H1 (cell line): ENCODE measurements around the gene NCAPD2. TPM values are rescaled to one million over a fixed set of nuclear protein-coding genes. Genes with fewer than 3 reads are reported as not detected.

Source experiments
- CTCF ChIA-PET: fragments of 300-600 bp; sonication (Branson Sonifier 250); formaldehyde crosslinking; loops from one replicate; lab custom pipeline; 2021; ENCODE audit not compliant: partially characterized antibody; lab: Charles Lee
- POLR2A ChIA-PET: fragments of 300-600 bp; sonication (Branson Sonifier 250); formaldehyde crosslinking; loops from one replicate; lab custom pipeline; 2021; ENCODE audit warnings: inconsistent platforms; ENCODE audit not compliant: partially characterized antibody; lab: Charles Lee
- DNase-seq, 2 experiments: peaks; one replicate each; pipeline versions ENCODE4 v3.0.0 to v3.0.0-alpha.2; 2010 to 2022; ENCODE audit warnings: low spot score in 2 of 2, low read depth in 1 of 2, mixed read lengths in 1 of 2
- FAIRE-seq: peaks from 2 replicates; lab custom pipeline; 2011; peaks lifted over from hg19 to GRCh38; lab: Jason Lieb, UNC
- H2AFZ ChIP-seq: 2 replicates; pipeline ENCODE4 v1.8.1; 2012; ENCODE audit warnings: low read length, inconsistent platforms
- H2AK5ac ChIP-seq: 2 replicates; pipeline ENCODE4 v1.6.1; 2013; ENCODE audit warnings: low read depth, low read length
- H2BK120ac ChIP-seq: replicated peaks from 2 replicates; pipeline ENCODE3; 2013; ENCODE audit warnings: low read depth, low read length, inconsistent platforms
- H2BK12ac ChIP-seq: 2 replicates; pipeline ENCODE4 v1.6.1; 2013; ENCODE audit warnings: low read depth, low read length
- H2BK15ac ChIP-seq: 2 replicates; pipeline ENCODE4 v1.6.1; 2013; ENCODE audit warnings: low read length
- H2BK20ac ChIP-seq: 2 replicates; pipeline ENCODE4 v1.6.1; 2013; ENCODE audit warnings: low read length
- H2BK5ac ChIP-seq: 2 replicates; pipeline ENCODE4 v1.6.1; 2013; ENCODE audit warnings: low read depth, low read length
- H3K14ac ChIP-seq: 2 replicates; pipeline ENCODE4 v1.6.1; 2013; ENCODE audit warnings: inconsistent platforms; ENCODE audit not compliant: insufficient read length
- H3K18ac ChIP-seq: 2 replicates; pipeline ENCODE4 v1.6.1; 2013; ENCODE audit warnings: low read length; ENCODE audit errors: extremely low read depth
- H3K23ac ChIP-seq: 2 replicates; pipeline ENCODE4 v1.6.1; 2013; ENCODE audit warnings: inconsistent platforms; ENCODE audit not compliant: insufficient read length
- H3K23me2 ChIP-seq: 2 replicates; pipeline ENCODE4 v1.6.1; 2013; ENCODE audit warnings: low read depth, low read length
- H3K27ac ChIP-seq: 2 replicates; pipeline ENCODE4 v1.6.1; 2011; ENCODE audit warnings: low read depth, low read length, inconsistent platforms
- H3K27me3 ChIP-seq, 4 experiments: replicated peaks in 1 of 4; 1 replicate in 1 of 4; 2 replicates in 3 of 4; pipeline versions ENCODE4 v1.6.1 to v1.8.1; 2011 to 2013; ENCODE audit warnings: low read length in 3 of 4, mild to moderate bottlenecking in 3 of 4, inconsistent platforms in 2 of 4, mixed read lengths in 2 of 4, moderate library complexity in 1 of 4; ENCODE audit not compliant: control insufficient read depth in 3 of 4, insufficient read depth in 3 of 4; ENCODE audit errors: extremely low read depth in 1 of 4
- H3K36me3 ChIP-seq, 4 experiments: 2 replicates each; pipeline versions ENCODE4 v1.6.1 to v1.8.1; 2011 to 2013; ENCODE audit warnings: mild to moderate bottlenecking in 4 of 4, low read length in 3 of 4, moderate library complexity in 2 of 4, control low read depth in 1 of 4, inconsistent platforms in 1 of 4; ENCODE audit not compliant: insufficient read depth in 4 of 4, control insufficient read depth in 2 of 4
- H3K4ac ChIP-seq: replicated peaks from 2 replicates; pipeline ENCODE3; 2013; ENCODE audit warnings: low read length, low read depth, mixed read lengths, inconsistent platforms; ENCODE audit not compliant: insufficient read length
- H3K4me1 ChIP-seq, 4 experiments: replicated peaks in 1 of 4; 1 replicate in 1 of 4; 2 replicates in 3 of 4; pipeline versions ENCODE4 v1.6.1 to v1.8.1; 2011 to 2013; ENCODE audit warnings: low read length in 3 of 4, inconsistent platforms in 2 of 4, mixed read lengths in 1 of 4; ENCODE audit not compliant: insufficient read depth in 4 of 4, control insufficient read depth in 3 of 4
- H3K4me2 ChIP-seq, 2 experiments: 2 replicates each; pipeline versions ENCODE4 v1.6.1 to v1.8.1; 2011 to 2013; ENCODE audit warnings: low read depth in 2 of 2, low read length in 2 of 2, control low read depth in 1 of 2, inconsistent platforms in 1 of 2, mild to moderate bottlenecking in 1 of 2; ENCODE audit not compliant: insufficient read depth in 1 of 2
- H3K4me3 ChIP-seq, 4 experiments: fragments of 200-600, 300-600 bp in 1 of 4; sonication (generic), shearing (Covaris generic), sonication (Bioruptor Twin) in 1 of 4; 2 replicates each; pipeline versions ENCODE4 v1.5.1 to v1.8.1; 2011 to 2016; ENCODE audit warnings: low read length in 4 of 4, low read depth in 3 of 4, control low read depth in 2 of 4, inconsistent platforms in 2 of 4, mild to moderate bottlenecking in 2 of 4, mixed read lengths in 1 of 4, moderate library complexity in 1 of 4; ENCODE audit not compliant: insufficient read depth in 2 of 4; ENCODE audit errors: extremely low read depth in 1 of 4
- H3K56ac ChIP-seq: replicated peaks from 2 replicates; pipeline ENCODE3; 2013; ENCODE audit warnings: low read depth, mild to moderate bottlenecking, mixed read lengths, low read length, inconsistent platforms; ENCODE audit not compliant: insufficient read length
- H3K79me1 ChIP-seq: 2 replicates; pipeline ENCODE4 v1.6.1; 2013; ENCODE audit warnings: low read depth, low read length, control low read depth
- H3K79me2 ChIP-seq, 2 experiments: 2 replicates each; pipeline versions ENCODE4 v1.6.1 to v1.8.1; 2012 to 2013; ENCODE audit warnings: low read length in 2 of 2, mild to moderate bottlenecking in 2 of 2, inconsistent platforms in 1 of 2; ENCODE audit not compliant: insufficient read depth in 2 of 2, control insufficient read depth in 1 of 2
- H3K9ac ChIP-seq, 4 experiments: replicated peaks in 1 of 4; 1 replicate in 1 of 4; 2 replicates in 3 of 4; pipeline versions ENCODE4 v1.6.1 to v1.8.1; 2011 to 2013; ENCODE audit warnings: low read depth in 3 of 4, low read length in 3 of 4, control low read depth in 2 of 4, mild to moderate bottlenecking in 2 of 4, moderate library complexity in 2 of 4, inconsistent platforms in 1 of 4; ENCODE audit errors: extremely low read depth in 1 of 4
- H3K9me3 ChIP-seq, 2 experiments: 2 replicates each; pipeline versions ENCODE4 v1.6.1 to v1.8.1; 2012 to 2013; ENCODE audit warnings: mild to moderate bottlenecking in 2 of 2, moderate library complexity in 2 of 2, control low read depth in 1 of 2, inconsistent platforms in 1 of 2, low read depth in 1 of 2, low read length in 1 of 2, mixed read lengths in 1 of 2; ENCODE audit not compliant: insufficient read depth in 2 of 2
- H4K20me1 ChIP-seq, 2 experiments: replicated peaks in 1 of 2; 2 replicates each; pipeline versions ENCODE3 to v1.8.1; 2011 to 2013; ENCODE audit warnings: inconsistent platforms in 2 of 2, low read length in 2 of 2, mild to moderate bottlenecking in 1 of 2; ENCODE audit not compliant: insufficient read depth in 2 of 2, control insufficient read depth in 1 of 2
- H4K5ac ChIP-seq: 2 replicates; pipeline ENCODE4 v1.6.1; 2013; ENCODE audit warnings: low read length, low read depth, mixed read lengths, inconsistent platforms; ENCODE audit not compliant: insufficient read length
- H4K8ac ChIP-seq: 2 replicates; pipeline ENCODE4 v1.8.0; 2013; ENCODE audit warnings: mild to moderate bottlenecking, moderate library complexity, low read length, inconsistent platforms; ENCODE audit not compliant: insufficient read depth; ENCODE audit errors: extremely low read depth
- H4K91ac ChIP-seq: replicated peaks from 2 replicates; pipeline ENCODE3; 2013; ENCODE audit warnings: low read length, mixed read lengths, inconsistent platforms; ENCODE audit not compliant: insufficient read length
- HDAC6 ChIP-seq: IDR thresholded peaks from one replicate; pipeline ENCODE4 v1.7.1; 2012; ENCODE audit warnings: low read depth, mild to moderate bottlenecking, inconsistent platforms, low read length, moderate library complexity
- USF2 ChIP-seq: IDR thresholded peaks from 2 replicates; pipeline ENCODE4 v1.6.1; 2011; ENCODE audit warnings: low read length, improper control_type of control experiment
- WGBS, 2 experiments: shearing (Covaris generic) in 1 of 2; methylation state at CpG; one replicate each; pipeline versions ENCODE4 v1.1.6 to v1.1.7; 2013 to 2015; ENCODE audit warnings: low lambda C conversion rate in 2 of 2, mixed read lengths in 2 of 2, inconsistent platforms in 1 of 2, low coverage in 1 of 2, missing lambda C conversion rate in 1 of 2; ENCODE audit not compliant: insufficient replicate concordance in 2 of 2, insufficient coverage in 1 of 2, insufficient read length in 1 of 2; ENCODE audit errors: extremely low coverage in 1 of 2, missing lambda C conversion rate in 1 of 2; 5-methylcytosine and 5-hydroxymethylcytosine counted together
- polyA plus RNA-seq, 7 experiments: library from polyadenylated mRNA; depleted of rRNA in 3 of 7; stranded (reverse) in 5 of 7; unstranded in 2 of 7; fragments of >200 nt in 5 of 7; fragments of 200-250 nt in 2 of 7; gene quantifications; 1 replicate in 5 of 7; 2 replicates in 1 of 7; 4 replicates in 1 of 7; pipeline versions ENCODE4 v1.2.1 to v1.2.3, GENCODE V29; 2011 to 2013; ENCODE audit warnings: missing spikeins in 2 of 7, mixed read lengths in 2 of 7
- total RNA-seq: library from RNA; stranded (reverse); fragmentation: NEBNext Ultra II Directional; extraction: Animal tissue kit (Norgen Biotek cat#: 25700); gene quantifications from 2 replicates; pipeline ENCODE4 v1.2.1, GENCODE V29; 2021

The NCAPD2 gene
- total and polyA plus RNA-seq, 2 of the 8 experiments (the other 6 are each of a cell fraction or from before 2014, with no cell fraction given) = 55.8 to 132 TPM

DNA sequence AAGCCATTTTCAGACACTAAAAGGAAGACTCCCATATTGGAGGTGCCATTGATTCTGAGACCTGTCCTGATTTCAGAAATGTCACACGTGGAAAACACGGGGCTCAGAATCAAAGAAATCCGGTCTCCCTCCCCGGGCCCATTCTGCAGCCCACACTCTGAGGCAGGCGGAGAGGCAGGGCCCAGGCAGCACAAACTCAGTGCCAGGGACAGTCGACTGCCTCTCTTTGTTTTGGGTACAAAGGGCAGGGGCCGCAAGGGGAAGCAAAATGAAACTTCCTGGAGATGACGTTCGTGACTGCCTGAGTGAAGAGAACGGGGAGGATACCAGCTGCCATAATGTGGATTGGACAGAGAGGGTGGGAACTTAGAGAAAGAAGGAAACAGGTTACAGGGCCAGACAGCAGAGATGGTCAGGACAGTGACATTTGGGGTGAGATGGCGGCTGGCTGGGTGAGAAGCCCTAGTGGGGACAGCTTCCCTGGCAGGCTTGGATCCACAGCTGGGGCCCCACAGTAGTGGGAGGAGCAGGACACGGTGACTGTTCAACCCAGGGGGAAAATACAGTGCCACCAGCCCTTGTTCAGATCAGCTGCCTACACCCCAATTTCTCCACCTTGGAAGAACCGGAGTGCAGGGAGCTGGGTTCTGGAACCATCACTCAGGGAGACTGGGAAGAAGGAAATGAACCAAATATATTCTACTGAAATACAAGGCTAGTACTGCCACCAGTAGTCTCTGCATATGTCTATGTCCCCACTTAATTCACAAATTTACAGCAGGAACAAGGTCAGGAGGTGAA lies 48.5 kb downstream of the NCAPD2 start:
- no peak for FAIRE-seq
- Histone ChIP-seq H2BK5ac (no peak overlapping the region), H3K27me3 (no peaks in the 10 kb centered on the region), H2BK12ac (no peak overlapping the region), H3K4me1 (peaks cover 0 to 7% (median 5%) of the 10 kb centered on the region in 4 experiments; a peak in 4 of 7 replicates), H3K4me3 (no peak overlapping the region), H3K79me2 (no peaks in the 10 kb centered on the region), H3K56ac (no peak overlapping the region), H2AFZ (no peak overlapping the region), H4K8ac (no peak overlapping the region), H2AK5ac (no peak overlapping the region)
- CTCF ChIA-PET = interaction anchor here (0.6 to 24.9 kb wide), 4 partner anchors 14 to 174 kb away, joined by 3 to 462 read pairs (median 20); partner anchors contain the start of genes IFFO1 and NOP2
- no peak for DNase-seq
- 88% methylated on average over 13 of the region's 13 CpGs; no CpG with 5 or more reads in 1 of the 2 experiments for WGBS, 2 experiments
- no peak for TF ChIP-seq HDAC6
- no peak for TF ChIP-seq USF2
- TF ChIP-seq, all 59 proteins: peak for 0
- Histone ChIP-seq H4K5ac (no peak overlapping the region), H3K23me2 (no peaks in the 10 kb centered on the region; the same call in 1 of the 2 replicates), H3K18ac (no peak overlapping the region; the same call in 1 of the 2 replicates), H4K91ac (no peak overlapping the region), H3K9ac (no peak overlapping the region), H3K79me1 (no peaks in the 10 kb centered on the region), H3K14ac (no peak overlapping the region), H2BK20ac (no peak overlapping the region), H3K36me3 (peaks cover 6 to 23% (median 18%) of the 10 kb centered on the region in 4 experiments), H3K4ac (no peak overlapping the region), H3K4me2 (no peak overlapping the region), H2BK120ac (no peak overlapping the region), H3K9me3 (no peaks in the 10 kb centered on the region), H3K27ac (no peak overlapping the region), H4K20me1 (peaks cover 6 to 11% of the 10 kb centered on the region in 2 experiments), H2BK15ac (peak overlapping the region; percentile 46; the same call in 1 of the 2 replicates), H3K23ac (no peak overlapping the region)
- POLR2A ChIA-PET = interaction anchor here (0.6 to 10.4 kb wide), 5 partner anchors 7 to 140 kb away, joined by 3 to 665 read pairs (median 23); partner anchors contain the start of genes GAPDH, IFFO1 and NOP2
